ENCODE measurements around the gene APOA4. TPM values are rescaled to one million over a fixed set of nuclear protein-coding genes. Genes with fewer than 3 reads are reported as not detected.

Gene APOA4
- total RNA-seq, 4 donors from 2014 or later, result 0.34 to 3.9 (median 2.3) TPM; not detected in 1

DNA sequence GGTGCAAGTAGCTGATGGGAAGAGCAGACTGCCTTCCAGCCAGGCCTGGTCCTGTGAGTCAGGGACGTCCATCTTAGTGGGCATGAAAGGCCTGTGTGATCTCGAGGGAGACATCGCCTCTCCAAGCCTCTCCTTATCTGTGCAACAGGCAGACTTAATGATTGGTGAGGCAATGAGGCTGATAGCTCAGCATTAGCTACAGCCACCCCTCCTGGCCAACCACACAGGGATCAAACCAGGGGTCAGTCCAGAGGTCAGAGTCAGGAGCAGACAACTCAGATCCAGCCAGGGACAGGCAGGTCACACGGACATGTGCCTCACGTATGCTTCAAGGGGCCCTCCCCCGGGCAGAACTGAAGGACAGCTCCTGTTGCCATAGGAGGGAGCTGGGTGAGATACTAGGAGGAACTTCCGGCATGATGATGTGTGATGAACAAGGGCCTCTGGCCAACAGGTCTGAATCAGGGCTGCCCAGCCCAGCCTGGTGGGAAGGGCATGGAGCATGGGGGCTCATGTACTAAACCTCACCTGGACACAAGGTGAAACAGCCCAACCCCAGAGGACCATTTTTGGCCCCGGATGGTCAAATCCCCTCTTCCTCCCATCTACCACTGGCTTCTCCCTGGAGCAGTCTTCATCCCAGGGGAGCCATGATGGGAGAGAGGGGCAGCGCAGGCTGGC, 3.8 kb upstream of the APOA4 start:
- no peaks in the 10 kb centered on the region for H3K9me3 ChIP-seq
- no peak for DNase-seq (ENCODE audit: low spot score in 2 of 2)
- H3K27ac ChIP-seq, result no peak overlapping the region
- H3K4me1 ChIP-seq, result no peaks in the 10 kb centered on the region
- no peak overlapping the region for H3K4me3 ChIP-seq
- WGBS, result 70% methylated on average over 4 of the region's 9 CpGs
- H3K36me3 ChIP-seq, result no peaks in the 10 kb centered on the region
- no peak for TF ChIP-seq EP300 (IDR thresholded peaks at IDR 0.05)
- H3K27me3 ChIP-seq, result no peaks in the 10 kb centered on the region

DNA sequence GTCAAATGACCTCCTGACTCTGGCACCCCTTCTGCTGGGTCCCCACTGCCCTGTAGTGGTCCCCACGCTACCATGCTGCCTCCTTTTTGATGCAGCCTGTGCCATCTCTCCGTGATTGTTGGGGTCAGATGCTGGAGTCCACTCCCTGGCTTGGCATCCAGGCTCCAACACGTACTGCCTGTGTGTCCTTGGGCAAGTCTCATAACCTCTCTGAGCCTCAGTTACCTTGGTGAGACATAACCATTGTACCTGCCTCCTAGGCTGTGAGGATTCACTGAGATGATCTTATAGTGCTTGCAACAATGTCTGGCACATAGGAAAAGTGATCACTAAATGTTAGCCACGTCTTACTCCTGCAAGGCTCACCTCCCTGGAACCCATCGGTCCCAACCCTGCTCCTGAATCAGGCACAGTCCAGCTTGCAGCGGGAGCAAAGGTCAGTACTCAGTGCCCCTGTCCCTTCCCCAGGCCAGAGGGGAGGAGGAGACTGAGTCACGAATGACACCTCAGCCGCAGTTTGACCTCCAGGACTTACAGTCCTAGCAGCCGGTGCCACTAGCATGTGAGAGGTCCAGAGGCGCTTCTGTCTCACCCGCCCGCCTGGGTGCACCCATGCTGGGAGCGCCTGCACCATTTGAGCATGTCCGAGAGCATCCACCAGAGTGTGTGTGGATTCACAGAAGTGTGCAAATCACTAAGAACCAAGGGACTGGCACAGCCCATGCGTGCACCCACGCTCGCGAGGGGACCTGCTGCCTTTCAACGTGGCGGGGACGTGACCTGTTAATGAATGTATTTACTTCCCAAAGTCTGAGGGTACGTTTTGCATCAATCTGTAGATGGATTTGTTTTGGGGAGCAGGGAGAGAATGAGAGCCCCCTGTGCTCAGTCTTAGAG, 3.0 kb upstream of the APOA4 start:
- Histone ChIP-seq H3K27ac (no peak overlapping the region), H3K4me1 (no peaks in the 10 kb centered on the region), H3K36me3 (no peaks in the 10 kb centered on the region), H3K27me3 (no peaks in the 10 kb centered on the region), H3K9me3 (no peaks in the 10 kb centered on the region), H3K4me3 (no peak overlapping the region)
- DNase-seq (ENCODE audit: low spot score in 2 of 2), result no peak
- TF ChIP-seq, protein P1, sequence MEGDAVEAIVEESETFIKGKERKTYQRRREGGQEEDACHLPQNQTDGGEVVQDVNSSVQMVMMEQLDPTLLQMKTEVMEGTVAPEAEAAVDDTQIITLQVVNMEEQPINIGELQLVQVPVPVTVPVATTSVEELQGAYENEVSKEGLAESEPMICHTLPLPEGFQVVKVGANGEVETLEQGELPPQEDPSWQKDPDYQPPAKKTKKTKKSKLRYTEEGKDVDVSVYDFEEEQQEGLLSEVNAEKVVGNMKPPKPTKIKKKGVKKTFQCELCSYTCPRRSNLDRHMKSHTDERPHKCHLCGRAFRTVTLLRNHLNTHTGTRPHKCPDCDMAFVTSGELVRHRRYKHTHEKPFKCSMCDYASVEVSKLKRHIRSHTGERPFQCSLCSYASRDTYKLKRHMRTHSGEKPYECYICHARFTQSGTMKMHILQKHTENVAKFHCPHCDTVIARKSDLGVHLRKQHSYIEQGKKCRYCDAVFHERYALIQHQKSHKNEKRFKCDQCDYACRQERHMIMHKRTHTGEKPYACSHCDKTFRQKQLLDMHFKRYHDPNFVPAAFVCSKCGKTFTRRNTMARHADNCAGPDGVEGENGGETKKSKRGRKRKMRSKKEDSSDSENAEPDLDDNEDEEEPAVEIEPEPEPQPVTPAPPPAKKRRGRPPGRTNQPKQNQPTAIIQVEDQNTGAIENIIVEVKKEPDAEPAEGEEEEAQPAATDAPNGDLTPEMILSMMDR (IDR thresholded peaks at IDR 0.05), result no peak
- TF ChIP-seq POLR2AphosphoS5 (IDR thresholded peaks at IDR 0.05), result no peak
- no peak for TF ChIP-seq POLR2A (IDR thresholded peaks at IDR 0.05)
- no peak for TF ChIP-seq EP300 (IDR thresholded peaks at IDR 0.05)
- 82% methylated on average over 22 of the region's 22 CpGs for WGBS

DNA sequence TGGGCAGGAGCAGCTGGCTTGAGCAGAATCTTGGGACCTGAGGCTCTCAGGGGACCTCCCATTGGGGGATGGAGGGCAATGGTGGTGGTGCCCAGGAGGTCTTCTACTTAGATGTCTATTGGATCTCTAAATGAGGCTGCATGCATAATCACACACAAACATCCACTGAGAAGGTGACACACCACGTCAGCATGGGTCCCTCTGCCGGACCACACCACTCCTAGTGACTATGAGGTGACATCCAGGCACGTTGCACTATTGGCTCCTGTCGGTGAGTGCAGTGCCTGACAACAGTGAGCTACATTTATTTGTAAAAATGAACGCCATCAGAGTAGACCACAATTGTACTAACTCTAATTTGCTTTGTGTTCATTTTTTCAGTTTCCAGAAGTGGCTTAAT, 2.3 kb upstream of the APOA4 start:
- no peaks in the 10 kb centered on the region for H3K9me3 ChIP-seq
- no peak for DNase-seq (ENCODE audit: low spot score in 2 of 2)
- no peaks in the 10 kb centered on the region for H3K27me3 ChIP-seq
- 80% methylated on average over 5 of the region's 5 CpGs for WGBS
- no peak overlapping the region for H3K27ac ChIP-seq
- no peaks in the 10 kb centered on the region for H3K36me3 ChIP-seq
- no peaks in the 10 kb centered on the region for H3K4me1 ChIP-seq
- H3K4me3 ChIP-seq, result no peak overlapping the region
- TF ChIP-seq POLR2AphosphoS5 (IDR thresholded peaks at IDR 0.05), result no peak
- TF ChIP-seq, protein P1 (IDR thresholded peaks at IDR 0.05), result no peak

DNA sequence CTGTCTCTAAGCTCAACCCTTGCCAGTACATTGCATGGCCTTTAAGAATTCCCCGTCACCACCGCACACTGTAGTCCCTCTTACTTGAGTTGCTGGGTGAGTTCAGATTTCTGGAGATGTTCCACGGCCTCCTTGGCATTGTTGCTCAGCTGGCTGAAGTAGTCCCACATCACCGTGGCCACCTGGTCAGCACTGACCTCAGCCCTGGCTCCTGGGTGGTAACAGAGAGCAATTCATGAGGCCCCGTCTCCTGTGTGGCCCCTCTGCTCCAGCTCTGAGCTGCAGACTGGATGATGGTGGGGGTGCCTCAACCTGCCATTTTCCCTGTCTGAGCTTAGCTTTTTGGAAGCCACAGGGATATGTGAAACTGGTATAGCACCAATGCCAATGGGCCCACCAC, 529 bp downstream of the APOA4 start:
- H3K9me3 ChIP-seq, result no peaks in the 10 kb centered on the region
- no peaks in the 10 kb centered on the region for H3K4me1 ChIP-seq
- 72% methylated on average over 5 of the region's 5 CpGs for WGBS
- no peaks in the 10 kb centered on the region for H3K27me3 ChIP-seq
- TF ChIP-seq EP300 (IDR thresholded peaks at IDR 0.05), result no peak
- TF ChIP-seq POLR2AphosphoS5 (IDR thresholded peaks at IDR 0.05), result no peak
- TF ChIP-seq, protein P1 (IDR thresholded peaks at IDR 0.05), result no peak
- no peak for TF ChIP-seq POLR2A (IDR thresholded peaks at IDR 0.05)
- no peak overlapping the region for H3K27ac ChIP-seq
- H3K4me3 ChIP-seq, result no peak overlapping the region
- no peaks in the 10 kb centered on the region for H3K36me3 ChIP-seq
- no peak for DNase-seq (ENCODE audit: low spot score in 2 of 2)

DNA sequence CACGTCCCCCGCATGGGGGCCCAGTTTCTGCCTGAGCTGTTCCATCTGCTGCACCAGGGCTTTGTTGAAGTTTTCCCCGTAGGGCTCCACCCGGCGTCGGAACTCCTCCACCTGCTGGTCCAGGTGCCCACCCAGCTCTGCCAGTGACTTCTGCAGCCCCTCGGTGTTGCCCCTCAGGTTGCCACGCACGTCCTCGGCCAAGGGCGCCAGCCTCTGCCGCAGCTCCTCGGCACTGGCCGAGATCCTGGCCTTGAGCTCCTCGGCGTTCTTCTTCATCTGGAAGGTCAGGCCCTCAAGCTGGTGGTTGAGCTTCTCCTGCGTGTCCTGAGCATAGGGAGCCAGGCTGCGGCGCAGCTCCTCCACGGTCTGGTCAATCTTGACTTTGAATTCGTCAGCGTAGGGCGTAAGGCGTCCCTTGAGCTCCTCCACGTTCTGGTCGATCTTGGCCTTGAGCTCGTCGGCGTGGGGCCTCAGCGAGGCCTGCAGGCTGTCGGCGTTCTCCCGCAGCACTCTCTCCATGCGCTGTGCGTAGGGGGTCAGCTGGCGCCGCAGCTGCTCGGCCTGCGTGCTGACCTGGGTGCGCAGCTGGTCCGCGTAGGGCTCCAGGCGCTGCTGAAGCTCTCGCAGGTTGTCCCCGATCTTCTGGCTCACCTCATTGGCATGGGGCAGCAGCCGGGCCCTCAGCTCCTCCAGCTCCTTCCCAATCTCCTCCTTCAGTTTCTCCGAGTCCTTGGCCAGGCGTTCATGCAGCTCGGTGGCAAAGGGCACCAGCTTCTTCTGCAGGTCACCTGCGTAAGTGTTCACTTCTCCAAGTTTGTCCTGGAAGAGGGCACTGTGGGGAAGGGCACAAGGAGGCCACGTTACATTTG, 1.8 kb downstream of the APOA4 start:
- 95% methylated on average over 49 of the region's 51 CpGs for WGBS
- TF ChIP-seq EP300 (IDR thresholded peaks at IDR 0.05), result no peak
- TF ChIP-seq, protein P1 (IDR thresholded peaks at IDR 0.05), result no peak
- TF ChIP-seq POLR2AphosphoS5 (IDR thresholded peaks at IDR 0.05), result no peak
- no peak for TF ChIP-seq POLR2A (IDR thresholded peaks at IDR 0.05)
- no peak for DNase-seq (ENCODE audit: low spot score in 2 of 2)
- Histone ChIP-seq H3K27ac (no peak overlapping the region), H3K27me3 (no peaks in the 10 kb centered on the region), H3K4me3 (no peak overlapping the region), H3K36me3 (no peaks in the 10 kb centered on the region), H3K9me3 (no peaks in the 10 kb centered on the region), H3K4me1 (no peaks in the 10 kb centered on the region)

Data from suprapubic skin (tissue), 4 donors.